ENCODE data around the gene BCL2.

DNA sequence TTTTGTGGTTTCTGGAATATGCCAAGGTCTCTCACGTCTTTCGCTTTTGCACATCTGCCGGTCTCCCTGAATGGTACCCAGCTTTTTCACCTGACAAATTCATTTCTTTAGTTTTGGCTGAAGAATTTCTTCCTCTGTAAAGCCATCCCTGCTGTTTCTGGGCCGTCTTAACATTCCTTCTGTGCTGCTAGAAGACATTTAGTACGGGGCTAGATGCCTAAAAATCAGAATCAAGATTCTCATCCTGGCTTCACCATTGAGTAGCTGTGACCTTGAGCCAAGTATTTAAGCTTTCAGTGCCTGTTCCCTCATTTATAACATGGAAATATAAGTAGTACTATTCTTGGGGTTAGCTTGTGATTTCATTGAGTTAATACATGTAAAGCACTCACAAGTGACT lies 6.4 kb upstream of the BCL2 start:
- TF ChIP-seq POLR2A (IDR thresholded peaks at IDR 0.05) = no peak
- TF ChIP-seq, protein P1, sequence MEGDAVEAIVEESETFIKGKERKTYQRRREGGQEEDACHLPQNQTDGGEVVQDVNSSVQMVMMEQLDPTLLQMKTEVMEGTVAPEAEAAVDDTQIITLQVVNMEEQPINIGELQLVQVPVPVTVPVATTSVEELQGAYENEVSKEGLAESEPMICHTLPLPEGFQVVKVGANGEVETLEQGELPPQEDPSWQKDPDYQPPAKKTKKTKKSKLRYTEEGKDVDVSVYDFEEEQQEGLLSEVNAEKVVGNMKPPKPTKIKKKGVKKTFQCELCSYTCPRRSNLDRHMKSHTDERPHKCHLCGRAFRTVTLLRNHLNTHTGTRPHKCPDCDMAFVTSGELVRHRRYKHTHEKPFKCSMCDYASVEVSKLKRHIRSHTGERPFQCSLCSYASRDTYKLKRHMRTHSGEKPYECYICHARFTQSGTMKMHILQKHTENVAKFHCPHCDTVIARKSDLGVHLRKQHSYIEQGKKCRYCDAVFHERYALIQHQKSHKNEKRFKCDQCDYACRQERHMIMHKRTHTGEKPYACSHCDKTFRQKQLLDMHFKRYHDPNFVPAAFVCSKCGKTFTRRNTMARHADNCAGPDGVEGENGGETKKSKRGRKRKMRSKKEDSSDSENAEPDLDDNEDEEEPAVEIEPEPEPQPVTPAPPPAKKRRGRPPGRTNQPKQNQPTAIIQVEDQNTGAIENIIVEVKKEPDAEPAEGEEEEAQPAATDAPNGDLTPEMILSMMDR (IDR thresholded peaks at IDR 0.05) = no peak
